Bronchial epithelial cell (primary cell): ENCODE measurements around the gene PNMA1. TPM values are rescaled to one million over a fixed set of nuclear protein-coding genes. Genes with fewer than 3 reads are reported as not detected.

ENCODE experiments used
- DNase-seq: peaks from one replicate; pipeline ENCODE4 v3.0.0-alpha.2; 2010; ENCODE audit warnings: low read depth
- FAIRE-seq: peaks from 2 replicates; lab custom pipeline; 2011; peaks lifted over from hg19 to GRCh38; lab: Jason Lieb, UNC
- H3K27me3 ChIP-seq: 2 replicates; pipeline ENCODE4 v1.5.1; 2011; ENCODE audit warnings: low read length; ENCODE audit not compliant: control insufficient read depth, insufficient read depth
- H3K36me3 ChIP-seq: 2 replicates; pipeline ENCODE4 v1.5.1; 2011; ENCODE audit warnings: low read length; ENCODE audit not compliant: control insufficient read depth, insufficient read depth
- H3K4me3 ChIP-seq: 2 replicates; pipeline ENCODE4 v1.5.1; 2011; ENCODE audit warnings: mild to moderate bottlenecking, low read depth, low read length, control low read depth
- total RNA-seq: library from RNA; depleted of rRNA; stranded (reverse); fragments of >200 nt; gene quantifications from 2 replicates; pipeline ENCODE4 v1.2.1, GENCODE V29; 2014
- TF ChIP-seq, protein P1 (sequence below): IDR thresholded peaks from 2 replicates; pipeline ENCODE4 v1.5.1; 2011; ENCODE audit warnings: mild to moderate bottlenecking, moderate library complexity, low read length, control low read depth, inconsistent platforms; ENCODE audit not compliant: insufficient read depth, severe bottlenecking

PNMA1 gene
- total RNA-seq, 1 donor from 2014 or later = 10.5 TPM

DNA sequence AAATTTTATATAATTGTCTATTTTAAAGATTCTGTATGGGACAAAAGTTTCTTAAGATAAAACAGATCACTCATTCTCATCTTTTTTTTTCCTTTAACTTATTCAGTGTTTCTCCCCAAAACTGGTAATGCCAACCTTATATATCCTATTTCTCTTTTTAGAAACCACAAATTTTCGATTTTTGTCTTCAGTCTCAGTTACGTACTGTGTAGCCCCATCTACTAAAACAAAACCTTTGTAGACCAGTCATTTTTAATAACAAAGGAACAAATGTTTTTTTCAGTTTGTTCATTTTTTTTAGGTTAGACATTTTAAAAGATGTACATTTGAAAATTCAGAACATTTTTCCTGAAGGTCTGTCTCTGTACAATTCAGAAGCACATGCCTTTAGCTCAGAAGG is 18.2 kb downstream of the PNMA1 start:
- Histone ChIP-seq H3K36me3 (no peaks in the 10 kb centered on the region), H3K4me3 (no peak overlapping the region), H3K27me3 (no peaks in the 10 kb centered on the region)
- TF ChIP-seq, protein P1, sequence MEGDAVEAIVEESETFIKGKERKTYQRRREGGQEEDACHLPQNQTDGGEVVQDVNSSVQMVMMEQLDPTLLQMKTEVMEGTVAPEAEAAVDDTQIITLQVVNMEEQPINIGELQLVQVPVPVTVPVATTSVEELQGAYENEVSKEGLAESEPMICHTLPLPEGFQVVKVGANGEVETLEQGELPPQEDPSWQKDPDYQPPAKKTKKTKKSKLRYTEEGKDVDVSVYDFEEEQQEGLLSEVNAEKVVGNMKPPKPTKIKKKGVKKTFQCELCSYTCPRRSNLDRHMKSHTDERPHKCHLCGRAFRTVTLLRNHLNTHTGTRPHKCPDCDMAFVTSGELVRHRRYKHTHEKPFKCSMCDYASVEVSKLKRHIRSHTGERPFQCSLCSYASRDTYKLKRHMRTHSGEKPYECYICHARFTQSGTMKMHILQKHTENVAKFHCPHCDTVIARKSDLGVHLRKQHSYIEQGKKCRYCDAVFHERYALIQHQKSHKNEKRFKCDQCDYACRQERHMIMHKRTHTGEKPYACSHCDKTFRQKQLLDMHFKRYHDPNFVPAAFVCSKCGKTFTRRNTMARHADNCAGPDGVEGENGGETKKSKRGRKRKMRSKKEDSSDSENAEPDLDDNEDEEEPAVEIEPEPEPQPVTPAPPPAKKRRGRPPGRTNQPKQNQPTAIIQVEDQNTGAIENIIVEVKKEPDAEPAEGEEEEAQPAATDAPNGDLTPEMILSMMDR = no peak
- FAIRE-seq (no peak), DNase-seq (no peak)

DNA sequence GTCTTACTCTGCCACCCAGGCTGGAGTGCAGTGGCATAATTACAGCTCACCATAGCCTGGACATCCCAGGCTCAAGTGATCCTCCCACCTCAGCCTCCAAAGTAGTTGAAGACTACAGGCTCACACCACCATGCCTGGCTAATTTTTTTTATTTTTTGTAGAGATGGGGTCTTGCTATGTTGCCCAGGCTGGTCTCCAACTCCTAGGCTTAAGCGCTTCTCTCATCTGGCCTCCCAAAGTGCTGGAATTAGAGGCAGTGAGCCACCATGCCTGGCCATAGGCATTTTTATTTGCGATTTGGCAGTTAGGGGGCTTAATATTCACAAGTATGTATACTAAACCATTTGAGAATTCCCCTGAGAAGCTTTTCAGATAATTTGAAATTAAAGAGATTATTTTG is 19.1 kb downstream of the PNMA1 start:
- Histone ChIP-seq H3K27me3 (no peaks in the 10 kb centered on the region), H3K4me3 (no peak overlapping the region), H3K36me3 (no peaks in the 10 kb centered on the region)
- no peak for FAIRE-seq
- no peak for DNase-seq
- TF ChIP-seq, protein P1 = no peak

DNA sequence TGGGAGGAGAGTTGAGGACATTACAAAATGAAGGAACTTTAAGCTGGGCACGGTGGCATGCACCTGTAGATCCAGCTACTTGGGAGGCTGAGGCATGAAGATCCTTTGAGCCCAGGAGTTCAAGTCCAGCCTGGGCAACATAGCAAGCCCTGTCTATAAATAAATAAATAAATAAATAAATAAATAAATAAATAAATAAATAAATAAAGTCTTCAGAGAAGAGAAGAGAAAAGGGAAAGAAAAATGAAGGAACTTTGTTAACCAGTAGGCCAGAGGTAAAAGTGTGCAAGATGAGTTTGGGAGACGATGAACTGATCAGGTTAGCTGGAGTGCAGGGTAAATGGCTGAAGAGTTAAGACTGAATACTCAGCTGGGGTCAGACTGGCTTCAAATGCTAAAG is 20.1 kb downstream of the PNMA1 start:
- no peak for FAIRE-seq
- no peak for DNase-seq
- Histone ChIP-seq H3K27me3 (no peaks in the 10 kb centered on the region), H3K36me3 (no peaks in the 10 kb centered on the region), H3K4me3 (no peak overlapping the region)
- TF ChIP-seq, protein P1 = no peak

DNA sequence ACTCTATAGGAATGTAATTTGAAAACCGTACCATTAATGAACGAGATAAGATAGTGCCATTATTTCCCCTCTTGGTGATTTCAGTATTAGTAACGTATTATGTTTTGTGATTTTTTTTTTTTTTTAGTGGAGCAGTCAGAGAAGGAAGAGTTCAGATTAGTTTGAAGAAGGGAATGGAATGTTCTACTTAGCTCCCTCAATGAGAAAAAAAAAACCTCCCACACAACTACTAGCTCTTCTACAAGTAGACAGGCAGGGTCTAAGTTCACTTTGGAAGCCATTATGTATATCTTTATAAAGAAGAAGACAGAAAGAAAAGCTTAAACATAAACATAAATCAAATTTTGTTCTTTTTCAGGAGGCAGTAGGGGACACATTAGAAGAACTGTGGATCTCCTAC is 27.3 kb downstream of the PNMA1 start:
- TF ChIP-seq, protein P1 = no peak
- Histone ChIP-seq H3K36me3 (no peaks in the 10 kb centered on the region), H3K27me3 (no peaks in the 10 kb centered on the region), H3K4me3 (no peak overlapping the region)
- FAIRE-seq (no peak), DNase-seq (no peak)

DNA sequence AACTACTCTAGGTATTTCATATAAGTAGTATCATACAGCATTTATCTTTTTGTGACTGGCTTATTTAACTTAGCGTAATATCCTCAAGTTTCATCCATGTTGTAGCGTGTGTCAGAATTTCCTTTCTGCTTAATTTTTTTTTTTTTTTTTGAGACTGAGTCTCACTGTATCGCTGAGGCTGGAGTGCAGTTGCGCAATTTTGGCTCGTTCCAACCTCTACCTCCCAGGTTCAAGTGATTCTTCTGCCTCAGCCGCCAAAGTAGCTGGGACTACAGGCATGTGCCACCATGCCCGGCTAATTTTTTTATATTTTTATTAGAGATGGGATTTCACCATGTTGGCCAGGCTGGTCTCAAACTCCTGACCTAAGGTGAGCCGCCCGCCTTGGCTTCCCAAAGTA is 28.9 kb downstream of the PNMA1 start:
- no peak overlapping the region for H3K4me3 ChIP-seq
- H3K36me3 ChIP-seq = no peaks in the 10 kb centered on the region
- DNase-seq (no peak), FAIRE-seq (no peak)
- TF ChIP-seq, protein P1 = no peak
- no peaks in the 10 kb centered on the region for H3K27me3 ChIP-seq

DNA sequence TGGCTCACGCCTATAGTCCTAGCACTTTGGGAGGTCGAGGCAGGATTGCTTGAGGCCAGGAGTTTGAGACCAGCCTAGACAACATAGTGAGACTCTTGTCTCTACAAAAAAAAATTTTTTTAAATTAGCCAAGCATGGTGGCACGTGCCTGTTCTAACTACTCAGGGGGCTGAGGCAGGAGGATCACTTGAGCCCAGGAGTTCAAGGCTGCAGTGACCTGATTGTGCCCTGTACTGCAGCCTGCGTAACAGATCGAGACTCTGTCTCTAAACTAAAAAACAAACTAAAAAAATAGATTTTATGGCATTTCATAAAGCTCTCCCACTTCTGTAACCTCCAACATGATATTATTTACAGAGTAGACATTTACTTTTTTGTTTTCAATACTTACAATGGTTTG is 29.6 kb downstream of the PNMA1 start:
- FAIRE-seq (no peak), DNase-seq (no peak)
- no peaks in the 10 kb centered on the region for H3K36me3 ChIP-seq
- no peaks in the 10 kb centered on the region for H3K27me3 ChIP-seq
- TF ChIP-seq, protein P1 = no peak
- H3K4me3 ChIP-seq = no peak overlapping the region
